HPDE6-E6E7 (cell line): ENCODE results near the gene P2RX3.
"Not testable (repeated sequence)": the region's sequence is repeated elsewhere in the genome, so short reads cannot be mapped to it uniquely, and the experiment has no call there.

Experiments used
- DNase-seq: peaks from one replicate; pipeline ENCODE4 v3.0.0; 2011; ENCODE audit warnings: missing footprints; ENCODE audit errors: extremely low spot score

P2RX3 gene

GRCh38 chr11:57338142-57338541 lies at the start of gene P2RX3:
Gene P2RX3 (plus strand): TSS chr11:57338352. CDS start chr11:57338551, 199 bp downstream.
- DNase-seq: no peak

DNA sequence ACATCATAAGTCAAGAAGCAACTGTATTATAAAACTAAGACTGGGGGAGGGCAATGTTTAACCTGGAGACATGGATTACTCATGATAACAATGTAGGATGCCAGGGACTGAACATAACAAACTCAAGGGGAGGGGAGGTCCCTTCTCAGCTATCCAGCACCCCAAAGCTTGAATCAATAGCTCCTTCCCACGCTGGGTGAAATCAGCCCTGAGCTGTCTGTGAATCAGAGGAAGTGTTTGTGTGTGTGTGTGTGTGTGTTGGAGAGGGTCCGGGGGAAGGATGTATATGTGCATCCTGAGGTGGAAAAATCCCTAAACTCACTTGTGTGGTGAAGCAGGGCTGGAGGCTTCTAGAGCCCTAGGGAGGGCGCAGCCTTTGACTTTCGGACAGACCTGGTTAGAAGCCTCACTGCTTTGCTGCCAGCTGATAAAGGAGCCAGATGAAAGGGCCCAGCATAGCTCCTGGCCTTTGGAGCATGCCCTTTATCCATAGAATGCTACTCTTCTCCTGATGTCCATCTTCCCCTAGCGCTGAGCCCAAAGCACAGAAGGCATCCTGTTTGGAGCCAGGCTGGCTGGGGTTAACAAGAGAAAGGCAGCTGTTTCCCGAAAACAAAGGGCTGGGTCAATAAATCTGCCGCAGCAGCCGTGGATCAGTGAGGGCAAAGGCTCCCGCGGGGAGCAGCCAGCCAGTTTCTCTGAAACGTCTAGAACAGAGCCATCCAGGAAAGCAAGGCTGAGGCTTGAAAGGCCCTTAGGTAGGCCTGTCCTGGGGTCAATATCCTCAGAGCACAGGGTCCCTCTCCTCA lies 49.2 kb upstream of the P2RX3 start:
- peak; percentile 49 for DNase-seq

DNA sequence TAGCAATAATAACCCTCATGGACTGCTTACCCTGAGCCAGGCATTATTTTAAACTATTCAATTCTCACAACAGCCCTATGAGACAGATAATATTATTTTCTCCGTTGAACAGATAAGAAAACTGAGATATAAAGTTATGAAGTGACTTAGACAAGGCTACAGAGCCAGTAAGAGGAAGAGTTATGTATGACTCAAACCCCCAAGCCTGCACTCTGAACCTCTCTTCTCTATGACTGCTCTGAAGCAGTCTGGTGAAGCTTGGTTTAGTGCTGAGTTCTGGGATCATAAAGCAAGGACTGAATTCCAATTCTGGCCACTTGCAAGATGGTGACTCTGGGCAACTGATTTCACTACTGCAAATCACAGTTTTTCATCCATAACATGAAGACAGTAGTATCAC lies 47.9 kb upstream of the P2RX3 start:
- no peak for DNase-seq

DNA sequence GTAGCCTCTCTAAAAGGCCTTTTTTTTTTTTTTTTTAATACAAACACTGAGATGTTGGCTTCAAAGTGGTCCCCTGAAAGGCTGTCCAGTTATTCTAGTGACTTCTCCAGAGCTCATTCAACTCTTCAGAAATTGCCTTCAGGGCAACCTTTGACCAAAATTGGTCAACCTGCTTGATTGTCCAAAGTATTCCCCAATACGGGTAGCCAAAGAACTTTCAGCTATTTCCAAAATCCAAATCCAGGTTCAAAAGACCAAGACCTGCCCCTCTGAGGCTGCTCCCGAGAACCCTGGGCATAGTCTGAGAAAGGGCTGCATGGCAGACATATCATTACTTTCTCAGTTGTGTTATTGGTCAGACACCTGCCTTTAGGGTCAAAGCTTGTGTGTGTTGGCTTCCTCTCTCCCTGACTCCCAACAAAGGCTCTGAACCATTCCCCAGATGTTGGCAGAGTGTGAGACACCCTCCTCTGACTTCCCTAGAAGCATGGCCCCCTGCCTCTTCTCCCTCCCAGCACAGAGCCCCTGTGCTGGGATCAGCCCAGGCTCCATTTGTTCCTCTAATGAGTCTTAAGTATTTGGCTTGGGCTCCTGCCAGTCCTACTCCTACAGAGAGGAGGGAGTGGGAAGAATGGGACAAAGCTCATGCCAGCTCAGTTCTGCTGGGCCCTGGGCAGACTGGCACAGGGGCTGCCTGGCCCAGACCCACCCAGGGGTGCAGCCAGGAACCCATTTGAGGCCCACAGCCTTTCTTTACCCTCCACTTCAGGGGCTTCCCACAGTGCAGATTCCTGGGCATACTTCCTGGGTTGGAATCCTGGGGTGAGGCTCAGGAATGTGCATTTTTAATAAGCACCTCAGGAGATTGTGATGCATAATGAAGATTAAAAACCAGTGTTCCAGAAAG lies 43.7 kb upstream of the P2RX3 start:
- no peak for DNase-seq

DNA sequence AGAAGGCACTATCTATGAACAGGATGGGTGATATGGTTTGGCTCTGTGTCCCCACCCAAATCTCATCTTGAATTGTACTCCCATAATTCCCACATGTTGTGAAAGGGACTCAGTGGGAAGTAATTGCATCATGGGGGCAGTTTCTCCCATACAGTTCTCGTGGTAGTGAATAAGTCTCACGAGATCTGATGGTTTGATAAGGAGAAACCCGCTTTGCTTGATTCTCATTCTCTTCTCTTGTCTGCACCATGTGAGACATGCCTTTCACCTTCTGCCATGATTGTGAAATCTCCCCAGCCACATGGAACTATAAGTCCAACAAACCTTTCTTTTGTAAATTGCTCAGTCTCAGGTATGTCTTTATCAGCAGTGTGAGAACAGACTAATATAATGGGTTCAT lies 41.9 kb upstream of the P2RX3 start:
- DNase-seq: not testable (repeated sequence)

DNA sequence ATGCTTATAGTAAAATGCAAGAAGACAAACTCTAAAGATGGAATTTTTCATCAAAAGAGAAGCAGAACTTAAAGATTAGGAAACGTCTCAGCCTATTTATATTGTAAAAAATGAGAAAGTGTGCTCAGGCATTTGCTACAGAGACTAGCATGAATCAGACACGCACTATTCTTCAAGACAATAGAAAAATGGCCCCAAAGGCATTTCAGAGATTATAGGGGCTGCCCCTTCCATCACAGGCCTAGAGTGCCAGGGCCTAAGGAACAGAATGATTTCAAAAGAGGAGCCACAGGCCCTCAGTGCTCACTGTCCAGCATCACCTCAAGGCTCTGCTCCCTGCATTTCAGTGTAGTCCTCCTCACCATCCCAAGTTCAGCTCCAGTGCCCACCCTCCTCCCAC lies 40.9 kb upstream of the P2RX3 start:
- no peak for DNase-seq

- no peak for DNase-seq
These were observed 38.9 kb upstream of the P2RX3 start for GRCh38 chr11:57299150-57299737.

GRCh38 chr11:57300785-57301184 lies 37.4 kb upstream of the P2RX3 start:
- no peak for DNase-seq

DNA sequence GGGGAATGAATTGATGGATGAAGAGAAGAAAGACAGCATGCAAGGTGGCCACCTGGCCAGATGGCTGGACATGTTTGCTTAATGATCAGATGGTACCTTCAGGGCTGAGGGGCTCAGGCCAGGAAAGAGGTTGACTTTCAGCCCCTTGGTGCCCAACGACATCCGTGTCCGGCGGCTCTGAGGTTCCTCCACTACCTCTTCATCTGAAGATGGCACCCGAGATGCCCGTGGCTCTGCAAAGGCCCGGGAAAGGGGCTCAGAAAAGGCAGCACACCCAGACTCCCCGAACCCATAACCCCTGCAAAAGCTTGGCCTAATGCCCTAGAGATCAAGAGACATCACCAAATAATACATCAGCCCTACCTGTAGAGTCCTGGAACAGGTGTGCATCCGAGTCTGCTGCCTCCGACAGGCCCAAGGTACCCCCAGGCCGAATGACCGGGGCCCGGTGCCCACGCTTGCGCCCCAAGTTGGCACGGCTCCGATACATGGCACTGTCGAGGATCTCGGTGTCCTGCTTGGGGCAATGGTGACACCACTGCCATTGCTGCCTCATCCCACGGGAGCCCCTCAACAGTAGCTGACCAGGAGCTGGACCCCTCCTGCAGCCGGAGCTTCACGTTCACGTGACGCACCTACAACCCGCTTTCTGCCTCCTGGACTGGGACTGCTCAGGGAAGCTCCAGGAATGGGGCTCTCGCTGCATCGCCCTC lies 36.3 kb upstream of the P2RX3 start:
- no peak for DNase-seq

- no peak for DNase-seq
These were observed 35.7 kb upstream of the P2RX3 start for GRCh38 chr11:57302489-57302888.

GRCh38 chr11:57303280-57303989 lies 34.7 kb upstream of the P2RX3 start:
- DNase-seq: no peak

DNA sequence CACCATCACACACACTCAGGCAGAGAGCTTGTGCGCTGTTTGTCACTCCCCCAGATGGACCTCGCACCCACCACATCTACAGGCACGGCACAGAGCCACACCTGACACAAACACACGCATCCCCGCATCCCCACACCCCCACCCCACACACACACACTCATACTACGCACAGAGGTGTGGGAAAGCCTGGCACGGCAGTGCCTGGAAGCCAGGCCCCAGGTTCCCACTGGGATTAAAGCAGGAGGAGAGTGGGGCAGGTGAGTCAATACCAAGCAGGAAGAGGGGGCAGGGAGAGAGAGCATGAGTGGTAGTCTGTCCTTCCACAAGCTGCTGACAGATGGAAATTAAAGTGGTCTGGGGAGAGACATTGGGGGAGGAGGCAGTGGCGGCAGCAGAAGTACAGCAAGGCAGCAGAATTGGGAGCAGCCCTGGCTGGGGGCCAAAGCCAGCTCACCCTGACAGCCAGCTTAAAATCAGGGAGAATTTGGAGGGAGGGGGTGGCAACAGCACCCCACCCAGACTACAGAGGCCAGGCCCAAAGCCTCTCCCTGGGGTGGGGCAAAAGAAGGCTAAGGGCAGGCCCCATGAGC lies 34.1 kb upstream of the P2RX3 start:
- DNase-seq: peak; percentile 52

- DNase-seq: no peak
These were observed 32.6 kb upstream of the P2RX3 start for GRCh38 chr11:57305523-57305922.

DNA sequence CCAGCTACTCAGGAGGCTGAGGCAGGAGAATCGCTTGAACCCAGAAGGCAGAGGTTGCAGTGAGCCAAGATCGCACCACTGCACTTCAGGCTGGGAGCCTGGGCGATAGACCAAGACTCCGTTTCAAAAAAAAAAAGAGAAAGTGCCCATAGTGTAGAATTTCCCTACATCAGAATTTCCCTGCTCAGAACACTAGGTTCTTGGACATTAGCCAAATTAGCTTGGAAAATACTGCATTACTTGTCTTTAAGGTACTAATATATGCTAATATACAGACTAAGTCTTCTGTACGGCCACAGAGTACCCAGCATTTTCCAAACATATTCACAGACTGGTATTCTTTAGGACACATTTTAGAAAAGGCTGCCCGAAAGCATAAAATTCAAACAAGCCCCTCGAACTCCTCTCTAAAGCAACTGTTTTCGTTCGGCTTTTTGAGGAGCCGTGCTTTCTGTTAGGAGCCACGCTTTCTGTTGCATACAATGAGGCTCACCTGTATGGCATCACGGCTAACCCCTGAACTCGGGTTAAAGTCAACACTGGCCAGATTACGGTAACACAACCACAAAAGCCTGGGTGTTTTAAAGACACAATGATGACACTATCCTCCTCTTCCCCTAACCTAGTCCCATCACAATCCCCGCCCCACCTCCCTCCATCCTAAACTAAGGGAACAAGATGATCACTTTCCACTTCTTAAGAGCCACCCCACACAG lies 31.8 kb upstream of the P2RX3 start:
- DNase-seq: no peak

- DNase-seq: no peak
These were observed 31.1 kb upstream of the P2RX3 start for GRCh38 chr11:57306940-57307565.

GRCh38 chr11:57307666-57308270 lies 30.4 kb upstream of the P2RX3 start:
- no peak for DNase-seq

- DNase-seq: no peak
These were observed 29.6 kb upstream of the P2RX3 start for GRCh38 chr11:57308426-57309060.
